GM21381 (cell line): ENCODE results near the gene KCNH5.

ENCODE experiments used
- ATAC-seq: cut with Tn5 transposase; IDR thresholded peaks from one replicate; pipeline ENCODE4 v1.9.1; 2021; ENCODE audit warnings: mild to moderate bottlenecking, moderate library complexity; ENCODE audit not compliant: unreplicated experiment

The KCNH5 gene, protein sequence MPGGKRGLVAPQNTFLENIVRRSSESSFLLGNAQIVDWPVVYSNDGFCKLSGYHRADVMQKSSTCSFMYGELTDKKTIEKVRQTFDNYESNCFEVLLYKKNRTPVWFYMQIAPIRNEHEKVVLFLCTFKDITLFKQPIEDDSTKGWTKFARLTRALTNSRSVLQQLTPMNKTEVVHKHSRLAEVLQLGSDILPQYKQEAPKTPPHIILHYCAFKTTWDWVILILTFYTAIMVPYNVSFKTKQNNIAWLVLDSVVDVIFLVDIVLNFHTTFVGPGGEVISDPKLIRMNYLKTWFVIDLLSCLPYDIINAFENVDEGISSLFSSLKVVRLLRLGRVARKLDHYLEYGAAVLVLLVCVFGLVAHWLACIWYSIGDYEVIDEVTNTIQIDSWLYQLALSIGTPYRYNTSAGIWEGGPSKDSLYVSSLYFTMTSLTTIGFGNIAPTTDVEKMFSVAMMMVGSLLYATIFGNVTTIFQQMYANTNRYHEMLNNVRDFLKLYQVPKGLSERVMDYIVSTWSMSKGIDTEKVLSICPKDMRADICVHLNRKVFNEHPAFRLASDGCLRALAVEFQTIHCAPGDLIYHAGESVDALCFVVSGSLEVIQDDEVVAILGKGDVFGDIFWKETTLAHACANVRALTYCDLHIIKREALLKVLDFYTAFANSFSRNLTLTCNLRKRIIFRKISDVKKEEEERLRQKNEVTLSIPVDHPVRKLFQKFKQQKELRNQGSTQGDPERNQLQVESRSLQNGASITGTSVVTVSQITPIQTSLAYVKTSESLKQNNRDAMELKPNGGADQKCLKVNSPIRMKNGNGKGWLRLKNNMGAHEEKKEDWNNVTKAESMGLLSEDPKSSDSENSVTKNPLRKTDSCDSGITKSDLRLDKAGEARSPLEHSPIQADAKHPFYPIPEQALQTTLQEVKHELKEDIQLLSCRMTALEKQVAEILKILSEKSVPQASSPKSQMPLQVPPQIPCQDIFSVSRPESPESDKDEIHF

DNA sequence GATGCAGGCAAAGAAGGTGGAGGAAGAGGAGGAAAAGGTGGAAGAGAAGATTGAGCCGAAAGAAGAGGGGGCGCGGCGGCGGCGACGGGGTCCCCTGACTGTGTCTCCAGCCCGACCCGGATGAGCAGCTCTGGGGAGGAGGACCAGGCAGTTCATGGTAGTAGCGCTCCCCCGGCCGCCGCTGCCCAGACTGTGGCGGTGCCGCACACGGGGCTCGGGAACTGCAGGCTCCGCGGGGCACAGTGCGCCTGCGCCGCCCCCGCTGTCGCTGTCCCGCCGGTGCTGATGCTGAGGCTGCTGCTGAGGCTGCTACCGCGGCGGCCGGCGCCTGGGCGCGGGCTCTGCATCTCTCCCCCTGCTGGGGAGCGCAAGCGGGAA, at the start of gene KCNH5:
TSS of gene KCNH5 (minus strand) at position 225 of the 378 bp plus-strand sequence. CDS start 272 bp downstream, outside the sequence.
- ATAC-seq, result no peak

DNA sequence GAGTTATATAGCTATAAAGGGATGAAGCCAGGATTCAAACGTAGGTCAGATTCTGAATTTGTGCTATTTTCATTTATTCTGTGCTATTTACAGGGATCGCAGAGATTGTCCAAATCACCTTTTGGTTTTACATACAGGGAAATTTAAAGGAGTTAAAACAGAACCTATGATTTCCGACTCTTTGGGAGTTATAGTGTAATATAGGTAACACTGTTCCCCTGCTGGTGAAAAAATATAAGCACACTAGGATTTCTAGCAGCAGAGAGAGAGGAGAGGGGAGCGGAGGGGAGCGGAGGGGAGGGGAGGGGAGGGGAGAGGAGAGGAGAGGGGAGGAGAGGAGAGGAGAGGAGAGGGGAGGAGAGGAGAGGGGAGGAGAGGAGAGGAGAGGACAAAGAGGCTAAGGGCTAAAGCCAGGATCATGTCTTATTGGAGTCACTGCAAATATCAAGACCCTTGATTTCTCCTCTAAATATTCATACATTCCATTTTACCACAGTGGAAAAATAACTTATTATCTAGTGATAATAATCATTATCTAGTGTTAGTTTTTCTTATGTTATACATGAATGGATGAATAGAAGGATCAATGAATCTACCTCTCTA, 46.2 kb upstream of the KCNH5 start:
- ATAC-seq, result no peak

GRCh38 chr14:63088865-63089264, 43.6 kb upstream of the KCNH5 start:
- ATAC-seq, result no peak

- ATAC-seq, result no peak
These were observed 33.3 kb upstream of the KCNH5 start for GRCh38 chr14:63078569-63078968.

- ATAC-seq, result no peak
These were observed 31.2 kb upstream of the KCNH5 start for GRCh38 chr14:63076488-63076887.

DNA sequence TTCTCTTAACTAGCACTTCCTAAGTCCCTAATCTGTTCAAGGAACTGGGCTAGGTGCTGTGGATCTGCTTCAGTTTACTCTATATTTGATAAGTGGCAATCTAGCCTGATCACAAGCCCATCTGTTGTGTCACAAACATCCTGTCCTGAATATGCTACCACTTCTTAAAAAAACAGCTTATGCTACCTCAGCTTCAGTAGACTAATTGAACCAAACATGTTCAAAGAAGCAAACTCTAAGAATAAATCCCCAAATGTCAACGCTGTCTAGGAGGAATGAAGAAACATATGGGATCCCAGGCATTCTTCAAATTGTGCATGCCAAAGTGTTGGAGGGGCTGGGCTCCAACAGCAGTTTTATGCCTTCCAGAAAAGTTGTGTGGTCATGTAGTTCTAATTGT, 10.4 kb upstream of the KCNH5 start:
- ATAC-seq, result no peak

DNA sequence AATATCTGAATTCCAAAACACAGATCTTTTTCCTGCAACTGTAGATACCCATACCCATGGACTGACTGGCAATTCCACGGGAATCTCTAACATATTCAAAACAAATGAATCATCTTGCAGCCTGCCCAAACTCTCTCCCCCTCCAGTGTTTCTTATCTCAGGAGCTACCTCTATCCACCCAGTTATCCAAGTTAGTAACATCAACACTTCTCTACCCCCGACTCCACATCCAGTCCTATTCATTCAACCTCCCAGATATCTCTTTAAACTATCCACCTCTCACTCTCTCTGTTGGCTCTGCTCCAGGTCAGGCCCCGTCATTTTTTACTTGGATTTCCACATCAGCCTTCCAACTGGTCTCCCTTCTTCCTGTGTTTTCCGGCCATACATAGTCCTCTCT, 6.7 kb upstream of the KCNH5 start:
- no peak for ATAC-seq

DNA sequence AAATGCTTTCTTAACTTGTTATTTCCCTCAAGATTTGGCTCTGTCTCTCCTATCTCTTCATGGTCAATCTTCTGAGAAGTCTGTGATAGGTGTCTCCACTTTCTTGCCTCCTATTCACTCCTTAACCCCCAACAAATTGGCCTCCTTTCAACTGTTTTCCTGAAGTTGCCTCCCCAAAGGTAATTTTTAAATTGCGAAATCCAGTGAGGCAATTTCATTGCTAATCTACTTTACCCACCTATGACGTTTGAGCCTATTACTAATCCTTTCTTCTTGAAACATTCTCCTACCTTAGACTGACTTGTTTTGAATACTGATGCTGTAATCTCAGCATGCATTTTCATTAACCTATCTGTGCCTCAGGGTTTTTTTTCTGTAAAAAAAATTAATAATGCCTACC, 6.0 kb upstream of the KCNH5 start:
- ATAC-seq, result no peak

DNA sequence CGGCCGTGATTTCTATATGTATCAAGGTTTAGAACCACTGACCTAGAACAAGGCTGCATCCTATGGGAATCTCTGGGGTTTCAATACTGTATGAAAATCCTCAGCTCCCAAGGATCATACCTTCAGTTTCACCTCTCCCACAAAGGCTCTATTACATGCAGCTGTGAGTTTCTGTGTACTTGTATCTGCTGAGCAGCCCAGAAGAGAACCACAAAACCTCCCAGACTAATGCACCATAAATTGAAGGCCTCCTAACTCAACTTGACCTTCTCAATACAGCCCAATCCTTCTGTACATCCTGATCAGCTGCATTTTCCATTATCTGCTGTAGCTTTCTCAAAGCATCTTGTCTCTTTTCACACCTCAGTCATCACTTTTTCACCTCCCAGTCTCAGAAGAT, 5.4 kb upstream of the KCNH5 start:
- ATAC-seq, result no peak

DNA sequence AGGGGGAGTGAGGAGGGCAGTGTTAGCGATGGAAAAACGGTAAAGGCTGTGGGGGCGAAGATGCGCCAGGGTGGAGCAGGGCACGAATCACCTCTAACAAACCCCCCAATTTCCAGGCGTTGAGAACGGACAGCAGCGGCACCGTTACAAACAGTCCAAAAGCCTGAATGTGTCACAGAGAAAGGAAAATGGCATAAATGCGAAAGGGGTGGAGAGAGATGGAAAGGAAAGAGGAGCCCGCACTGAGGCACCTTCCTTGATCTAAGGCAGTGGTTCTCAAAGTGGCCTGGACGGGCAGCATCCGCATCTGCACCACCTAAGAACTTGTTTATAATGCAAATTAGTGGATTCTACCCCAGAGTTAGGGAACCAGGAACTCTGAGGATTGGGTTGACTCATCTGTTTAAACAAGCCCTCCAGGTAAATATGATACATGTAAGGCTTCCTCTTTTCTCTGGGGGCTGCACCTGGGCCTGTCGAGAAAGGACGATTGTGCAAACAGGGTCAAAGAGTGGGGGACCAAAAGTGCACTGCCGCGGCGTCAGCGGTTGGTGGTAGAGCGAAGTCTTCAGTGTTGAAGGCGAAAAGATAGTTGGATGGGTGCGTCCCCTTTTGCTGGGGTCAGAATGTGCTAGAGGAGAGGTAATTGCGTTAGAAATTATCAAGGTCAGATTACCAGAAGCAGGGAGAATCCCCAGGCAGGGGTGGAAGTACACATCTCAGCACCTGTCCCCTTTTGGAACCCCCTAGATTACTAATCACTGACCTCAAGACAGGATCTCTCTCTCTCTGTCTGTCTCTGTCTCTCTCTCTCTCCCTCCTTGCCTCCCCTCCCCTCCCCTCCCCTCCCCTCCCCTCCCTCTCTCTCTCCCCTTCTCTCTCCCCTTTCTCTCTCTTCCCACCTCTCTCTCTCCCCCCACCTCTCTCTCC, 1.3 kb upstream of the KCNH5 start:
- no peak for ATAC-seq

DNA sequence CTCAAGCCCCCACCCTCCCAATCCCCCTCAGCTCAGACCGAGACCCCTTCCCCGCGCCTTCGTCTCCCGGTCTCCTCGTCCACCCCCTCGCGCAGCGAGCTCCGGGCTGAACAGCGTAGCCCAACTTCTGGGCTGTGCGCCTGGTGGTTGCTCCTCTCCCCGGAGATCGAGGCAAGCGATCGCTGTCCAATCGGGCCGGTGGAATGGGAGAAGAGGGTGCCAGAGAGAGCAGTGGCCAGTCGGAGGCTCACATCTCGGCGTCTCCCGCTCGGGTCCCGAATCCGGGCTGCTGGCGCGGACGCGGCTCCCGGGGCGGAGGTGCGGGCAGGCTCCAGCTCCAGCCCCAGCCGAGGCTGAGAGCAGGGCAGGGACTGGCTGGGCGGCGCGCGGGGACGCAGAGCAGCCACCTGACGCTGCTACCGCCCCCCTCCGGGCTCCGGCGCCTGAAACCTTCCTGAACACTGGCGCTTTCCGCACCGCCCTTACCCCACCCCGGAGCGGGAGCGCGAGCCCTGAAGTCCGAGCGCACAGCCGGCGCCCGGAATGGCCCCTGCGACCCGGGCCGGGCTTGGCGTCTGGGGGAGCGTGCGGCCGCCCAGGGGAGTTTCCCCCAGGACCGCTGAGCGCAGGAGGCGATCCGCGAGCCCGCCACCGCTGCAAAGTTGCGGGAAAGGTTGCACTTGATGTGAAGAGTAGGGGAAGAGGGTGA, 508 bp upstream of the KCNH5 start:
- ATAC-seq, result no peak

DNA sequence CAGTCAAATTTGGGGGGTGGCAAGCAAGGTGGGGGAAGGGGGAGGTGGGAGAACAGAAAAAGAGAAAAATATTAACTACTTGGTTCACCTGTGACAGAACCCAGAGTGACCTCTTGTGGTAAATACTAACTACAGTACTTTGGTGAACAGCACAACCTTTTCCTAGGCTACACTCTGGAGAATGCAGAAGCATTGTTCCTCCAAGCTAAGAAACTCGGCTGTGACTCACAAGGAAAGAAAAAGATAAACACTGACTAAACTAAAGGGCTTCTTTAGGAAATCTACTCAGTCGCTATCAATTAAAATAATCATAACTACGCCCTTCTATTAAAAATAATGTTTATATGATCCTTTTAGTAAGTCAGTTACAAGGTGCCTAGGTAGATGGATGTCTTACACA, 5.4 kb downstream of the KCNH5 start:
- no peak for ATAC-seq

DNA sequence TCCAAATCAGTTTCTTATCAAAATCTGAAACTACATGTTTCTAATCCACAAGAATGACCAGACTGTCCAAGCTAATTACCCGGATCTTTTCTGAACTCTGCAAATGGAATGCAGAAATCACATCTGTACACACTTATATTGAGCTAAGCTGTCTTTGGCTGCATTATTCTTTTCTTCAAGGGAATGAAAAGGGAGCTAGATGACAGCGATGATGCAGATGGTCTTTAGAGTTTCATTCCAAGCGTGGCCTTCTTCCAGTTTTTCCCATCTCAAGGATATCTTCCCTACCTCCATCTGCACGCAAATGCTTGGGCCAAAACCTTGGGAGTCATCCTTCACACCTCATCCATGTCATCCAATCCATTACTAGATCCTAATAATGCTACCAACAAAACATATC, 12.6 kb downstream of the KCNH5 start:
- no peak for ATAC-seq

GRCh38 chr14:63032076-63032475, 13.2 kb downstream of the KCNH5 start:
- no peak for ATAC-seq

- ATAC-seq, result no peak
These were observed 15.1 kb downstream of the KCNH5 start for GRCh38 chr14:63030113-63030512.

DNA sequence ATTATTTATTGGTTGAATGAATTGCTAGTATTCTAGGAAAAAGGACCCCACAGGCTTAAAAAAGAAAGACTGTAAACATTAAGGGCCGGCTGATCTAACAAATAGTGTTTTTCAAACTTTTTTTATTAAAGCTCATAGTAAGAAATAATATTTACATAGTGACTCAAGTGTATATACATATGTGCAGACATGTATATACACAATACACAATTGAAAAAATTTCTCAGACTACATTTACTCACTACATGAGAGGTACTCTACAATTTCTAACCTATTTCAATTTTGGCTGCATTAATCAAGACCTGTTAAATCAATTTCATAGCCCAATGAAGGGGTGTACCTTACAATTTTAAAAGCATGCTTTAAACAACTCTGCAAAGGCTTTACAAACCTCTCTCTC, 17.5 kb downstream of the KCNH5 start:
- ATAC-seq, result no peak

DNA sequence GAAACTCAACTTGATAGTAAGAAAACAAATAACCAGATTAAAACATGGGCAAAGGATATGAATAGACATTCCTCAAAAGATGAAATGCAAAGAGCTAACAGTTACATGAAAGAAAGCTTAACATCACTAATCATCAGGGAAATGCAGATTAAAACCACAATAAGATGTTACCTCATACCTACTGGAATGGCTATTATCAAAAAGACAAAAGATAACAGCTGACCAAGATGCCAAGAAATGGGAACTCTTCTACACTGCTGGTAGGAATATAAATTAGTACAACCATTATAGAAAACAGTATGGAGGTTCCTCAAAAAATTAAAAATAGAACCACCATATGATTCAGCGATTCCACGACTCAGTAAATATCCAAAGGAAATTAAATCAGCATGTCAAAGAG, 18.8 kb downstream of the KCNH5 start:
- ATAC-seq, result no peak

DNA sequence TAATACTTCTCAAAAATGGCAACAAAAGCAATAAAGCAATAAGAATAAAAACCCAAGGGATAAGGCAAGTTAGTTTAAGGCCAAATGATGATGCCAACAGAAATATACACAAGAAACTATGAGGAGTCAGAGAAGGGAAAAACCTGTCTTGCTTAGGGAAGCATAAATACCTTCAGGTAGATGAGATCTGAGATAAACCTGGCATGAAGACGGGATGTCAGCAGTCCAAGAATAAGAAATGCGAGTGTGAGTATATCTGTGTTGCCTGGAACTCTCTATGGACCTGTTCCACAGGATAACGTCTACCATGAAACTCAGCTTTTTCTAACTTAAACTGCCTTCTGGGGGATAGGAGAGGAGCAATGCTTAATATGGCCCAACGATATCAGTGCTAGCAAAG, 30.6 kb downstream of the KCNH5 start:
- ATAC-seq, result no peak

DNA sequence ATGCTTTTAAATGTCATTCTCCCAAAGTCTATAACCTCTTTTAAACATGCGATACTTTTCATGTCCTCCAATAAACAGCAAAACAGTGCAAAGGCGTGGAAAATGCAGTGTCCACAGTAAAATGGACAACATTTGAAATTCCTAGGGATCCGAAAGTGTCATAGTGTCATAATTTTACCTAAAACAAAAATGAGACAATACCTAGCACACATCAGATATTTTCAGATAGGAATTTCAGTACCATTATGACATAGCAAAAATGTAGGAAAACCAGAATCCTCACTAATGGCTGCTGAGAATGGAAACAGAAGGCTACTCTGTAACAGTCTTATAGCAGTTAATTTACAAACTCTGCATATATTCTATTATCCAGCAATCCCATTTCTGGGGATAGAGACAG, 33.1 kb downstream of the KCNH5 start:
- ATAC-seq, result no peak

GRCh38 chr14:63011623-63012022, 33.6 kb downstream of the KCNH5 start:
- no peak for ATAC-seq
